DMS153 treated with DMSO at 0.1 percent for 48 hours (cell line): ENCODE data around the gene PRKX.
"Not testable (repeated sequence)": the region's sequence is repeated elsewhere in the genome, so short reads cannot be mapped to it uniquely, and the experiment has no call there.

Source experiments
- DNase-seq: peaks from one replicate; lab custom pipeline; 2025; ENCODE audit not compliant: unreplicated experiment; lab: John Stamatoyannopoulos, UW

The PRKX gene

DNA sequence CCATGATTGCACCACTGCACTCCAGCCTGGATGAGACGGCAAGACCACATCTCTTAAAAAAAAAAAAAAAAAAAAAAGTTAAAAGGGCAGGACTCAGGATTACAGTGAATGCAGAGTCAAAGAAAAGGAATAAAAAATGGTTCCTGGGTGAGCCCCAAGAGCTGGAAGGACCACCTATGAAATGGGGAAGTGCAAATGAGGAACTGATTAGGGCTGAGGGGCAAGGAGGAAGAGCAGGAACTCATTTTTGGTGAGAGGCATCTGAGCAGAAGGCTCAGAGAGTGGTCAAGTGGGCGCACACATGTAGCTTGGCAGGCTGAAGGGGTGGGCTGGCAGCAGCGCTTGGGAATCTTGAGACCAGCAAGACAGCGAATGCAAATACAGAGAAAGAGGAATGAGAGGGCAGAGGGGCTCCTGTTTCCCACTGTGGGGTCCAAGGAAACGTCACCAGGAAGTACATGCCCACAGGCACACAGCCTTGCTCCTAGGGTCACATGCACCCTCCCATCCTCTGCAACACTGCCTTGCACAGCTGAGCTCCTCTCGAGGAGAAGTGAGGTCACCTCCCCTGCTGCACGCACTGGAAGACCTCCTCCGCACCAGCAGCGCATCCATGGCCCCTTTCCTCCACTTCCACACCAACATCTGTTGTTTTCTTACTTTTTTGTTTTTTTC is 49.7 kb downstream of the PRKX start:
- not testable (repeated sequence) for DNase-seq

GRCh38 chrX:3659761-3660160 is 53.7 kb downstream of the PRKX start:
- no peak for DNase-seq

DNA sequence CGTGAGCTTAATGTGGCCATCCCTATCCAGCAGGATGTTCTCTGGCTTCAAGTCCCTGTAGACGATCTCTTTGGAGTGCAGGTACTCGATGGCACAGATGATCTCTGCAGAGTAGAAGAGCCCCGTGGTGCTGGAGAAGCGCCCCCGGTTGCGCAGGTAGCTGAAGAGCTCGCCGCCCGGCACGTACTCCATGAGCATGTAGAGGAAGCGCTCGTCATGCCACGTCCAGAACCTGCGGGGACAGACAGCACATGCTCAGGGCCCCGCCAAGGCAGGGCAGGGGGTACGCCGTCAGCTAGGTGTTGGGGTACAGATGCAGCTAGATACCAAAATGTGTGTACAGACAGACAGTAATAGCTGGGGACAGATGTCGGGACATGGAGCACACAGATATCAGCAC is 58.3 kb downstream of the PRKX start:
- no peak for DNase-seq

DNA sequence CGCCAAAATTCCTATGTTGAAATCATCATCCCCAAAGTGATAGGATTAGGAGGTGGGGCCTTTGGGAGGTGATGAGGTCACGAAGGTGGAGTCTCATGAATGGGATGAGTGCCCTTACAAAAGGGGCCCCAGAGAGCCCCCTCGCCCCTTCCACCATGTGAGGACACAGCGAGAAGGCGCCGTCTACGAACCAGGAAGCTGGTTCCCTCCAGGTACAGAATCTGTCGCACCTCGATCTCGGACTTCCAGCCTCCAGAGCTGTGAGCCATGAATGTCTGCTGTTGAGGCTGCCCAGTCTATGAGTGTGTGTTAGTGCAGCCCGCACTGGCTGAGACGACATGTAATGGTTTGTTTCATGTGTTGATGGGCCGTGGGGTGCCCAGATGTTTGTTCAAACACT is 60.3 kb downstream of the PRKX start:
- no peak for DNase-seq

DNA sequence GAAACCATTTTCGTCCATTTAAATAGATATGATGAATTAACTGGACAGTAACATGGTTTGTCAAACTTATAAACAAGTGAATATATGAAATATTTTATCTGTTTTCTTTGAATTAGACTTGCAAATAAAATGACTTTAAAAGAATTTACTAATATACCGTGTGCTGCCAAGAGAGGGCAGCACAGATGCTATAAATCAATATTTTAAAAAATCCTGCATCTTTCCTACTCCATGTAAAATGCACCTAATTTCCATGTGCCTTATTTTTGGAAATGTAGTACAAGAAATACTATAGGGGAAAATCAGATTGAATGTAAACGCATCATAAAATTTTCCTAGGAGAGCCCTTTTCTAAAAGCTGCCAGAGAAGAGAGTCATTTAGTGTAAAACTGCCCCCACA is 62.2 kb downstream of the PRKX start:
- no peak for DNase-seq

GRCh38 chrX:3648084-3648483 is 65.4 kb downstream of the PRKX start:
- no peak for DNase-seq

DNA sequence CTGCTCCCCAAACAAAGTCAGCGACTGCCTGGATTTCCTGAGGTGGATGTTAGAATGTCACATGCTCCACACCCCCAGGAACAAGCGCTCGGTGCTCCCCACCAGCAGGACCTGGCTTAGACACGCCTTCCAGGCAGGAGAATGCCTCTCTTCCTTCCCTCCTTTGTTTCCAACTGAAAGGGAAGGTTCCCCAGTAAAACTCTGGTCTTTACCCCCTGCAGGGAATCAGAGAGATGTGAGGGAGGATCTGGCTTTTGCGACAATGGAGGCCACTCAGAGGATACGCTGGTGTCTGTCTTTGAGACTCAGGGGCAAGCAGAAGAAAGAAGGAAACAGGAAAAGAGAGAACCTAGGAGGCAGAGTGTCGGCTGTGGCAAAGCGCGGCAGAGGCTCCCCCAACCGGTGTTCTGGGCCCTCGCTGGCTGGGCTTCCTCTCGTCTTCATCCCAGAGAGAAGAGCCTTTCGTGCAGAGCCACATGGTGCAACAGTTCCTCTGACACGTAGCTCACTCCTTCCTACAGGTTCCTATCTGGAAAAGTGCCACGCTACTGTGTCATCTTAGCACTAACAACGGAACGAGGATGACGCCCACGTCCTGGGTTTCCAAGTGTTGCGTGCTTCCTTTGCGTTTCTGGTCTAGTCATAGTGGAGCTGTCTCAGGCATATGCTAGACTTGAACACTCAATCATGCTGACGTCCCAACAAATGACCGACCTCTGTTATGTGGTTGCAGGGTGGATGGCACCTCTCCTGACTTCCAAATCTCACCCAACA is 73.4 kb downstream of the PRKX start:
- not testable (repeated sequence) for DNase-seq

- DNase-seq: no peak
Measured at GRCh38 chrX:3639236-3639635, 74.2 kb downstream of the PRKX start.

DNA sequence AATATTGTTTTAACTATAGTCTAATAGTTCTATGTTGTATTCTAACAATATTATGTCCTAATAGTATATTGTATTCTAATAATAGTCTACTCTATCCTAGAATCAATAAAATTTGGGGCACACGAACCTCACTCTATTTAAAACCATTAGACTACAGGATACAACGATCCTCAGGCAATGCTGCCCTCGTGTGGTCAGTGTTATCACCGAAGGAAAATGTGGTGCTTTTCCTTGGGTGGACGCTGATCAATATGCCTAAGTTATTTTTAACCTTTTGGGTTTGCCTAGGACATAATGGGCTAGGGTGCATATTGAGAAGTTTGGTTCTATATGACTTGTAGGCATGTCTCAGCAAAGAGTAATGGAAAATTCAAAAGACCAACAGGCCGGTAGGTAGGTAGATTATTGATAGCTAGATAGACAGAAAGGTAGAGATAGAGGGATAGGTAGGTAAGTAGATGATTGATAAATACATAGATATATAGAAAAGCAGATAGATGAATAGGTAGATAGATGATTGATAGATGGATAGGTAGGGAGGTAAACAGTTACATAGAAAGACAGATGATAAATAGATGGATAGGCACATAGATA is 75.1 kb downstream of the PRKX start:
- no peak for DNase-seq

DNA sequence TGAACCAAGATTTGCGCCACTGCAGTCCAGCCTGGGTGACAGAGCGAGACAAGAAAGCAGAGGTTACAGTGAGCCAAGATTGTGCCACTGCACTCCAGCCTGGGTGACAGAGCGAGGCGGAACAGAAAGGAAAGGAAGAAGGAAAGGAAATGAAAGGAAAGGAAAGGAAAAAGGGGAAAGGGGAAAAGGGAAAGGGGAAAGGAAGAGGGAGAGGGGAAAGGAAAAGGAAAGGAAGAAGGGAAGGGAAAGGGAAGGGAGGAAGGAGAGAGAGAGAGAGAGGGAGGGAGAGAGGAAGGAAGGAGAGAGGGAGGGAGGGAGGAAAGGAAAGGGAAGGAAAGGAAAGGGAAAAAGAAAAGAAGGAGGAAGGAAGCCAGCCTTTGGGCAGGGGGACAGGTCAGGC is 76.6 kb downstream of the PRKX start:
- no peak for DNase-seq

DNA sequence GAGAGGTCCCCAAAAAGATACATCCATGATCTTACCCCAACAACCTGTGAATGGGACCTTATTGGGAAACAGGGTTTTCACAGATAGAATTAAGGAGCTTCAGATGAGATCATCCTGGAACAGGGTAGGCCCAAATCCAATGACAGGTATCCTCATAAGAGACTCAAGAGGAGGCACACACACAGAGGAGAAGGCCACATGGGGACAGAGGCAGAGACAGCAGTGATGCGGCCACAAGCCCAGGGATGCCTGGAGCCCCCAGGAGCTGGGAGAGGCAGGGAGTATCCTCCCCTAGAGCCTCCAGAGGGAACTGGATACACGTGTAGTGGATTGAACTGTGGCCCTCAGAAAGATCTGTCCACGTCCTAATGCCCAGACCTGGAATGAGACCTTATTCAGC is 82.3 kb downstream of the PRKX start:
- no peak for DNase-seq

DNA sequence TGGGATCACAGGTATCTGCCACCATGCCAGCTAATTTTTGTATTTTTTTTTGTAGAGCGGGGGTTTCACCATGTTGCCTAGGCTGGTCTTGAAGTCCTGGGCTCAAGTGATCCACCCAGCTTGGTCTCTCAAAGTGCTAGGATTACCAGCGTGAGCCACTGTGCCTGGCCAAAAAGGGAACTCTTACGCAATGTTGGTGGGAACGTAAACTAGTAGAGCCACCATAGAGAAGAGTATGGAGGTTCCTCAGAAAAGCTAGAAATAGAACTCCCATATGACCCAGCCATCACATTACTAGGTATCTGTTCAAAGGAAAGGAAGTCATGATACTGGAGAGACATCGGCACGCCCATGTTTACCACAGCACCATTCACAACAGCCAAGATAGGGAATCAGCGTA is 85.9 kb downstream of the PRKX start:
- no peak for DNase-seq

GRCh38 chrX:3621414-3621813 is 92.0 kb downstream of the PRKX start:
- no peak for DNase-seq

- DNase-seq: not testable (repeated sequence)
Measured at GRCh38 chrX:3611744-3612143, 101.7 kb downstream of the PRKX start.

GRCh38 chrX:3609810-3610209 is 103.6 kb downstream of the PRKX start:
- DNase-seq: no peak

- no peak for DNase-seq
Measured at GRCh38 chrX:3603026-3603661, 110.3 kb downstream of the PRKX start.

DNA sequence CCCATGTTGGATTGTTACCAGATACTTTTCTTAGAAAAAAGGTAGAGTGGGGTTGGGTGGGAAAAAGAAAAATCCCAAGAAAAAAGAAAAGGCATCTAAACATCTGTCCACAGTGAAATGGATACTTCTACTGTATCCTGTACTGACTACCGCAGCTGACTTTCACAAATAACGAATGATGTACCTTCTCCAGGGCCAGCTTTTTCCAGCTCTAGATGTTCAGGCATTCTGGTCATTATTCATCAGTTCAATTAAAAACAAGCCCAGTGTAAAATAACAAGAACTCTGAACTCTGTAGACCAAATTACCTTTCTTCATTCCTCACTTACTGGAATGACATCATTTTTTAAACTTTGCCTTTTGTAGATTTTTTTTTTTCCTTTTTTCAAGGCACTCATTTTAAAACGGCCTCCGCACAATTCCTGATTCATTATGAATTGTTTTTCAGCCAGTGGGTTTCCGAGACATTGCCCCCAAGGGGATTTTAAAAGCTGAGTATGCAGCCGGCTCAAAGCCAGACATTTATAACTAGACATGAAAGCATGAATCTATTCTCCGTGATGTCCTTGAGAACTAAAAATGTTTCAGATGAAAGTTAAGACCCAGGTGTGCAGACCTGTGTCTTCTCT is 113.5 kb downstream of the PRKX start:
- no peak for DNase-seq

GRCh38 chrX:3598709-3599108 is 114.7 kb downstream of the PRKX start:
- DNase-seq: no peak

DNA sequence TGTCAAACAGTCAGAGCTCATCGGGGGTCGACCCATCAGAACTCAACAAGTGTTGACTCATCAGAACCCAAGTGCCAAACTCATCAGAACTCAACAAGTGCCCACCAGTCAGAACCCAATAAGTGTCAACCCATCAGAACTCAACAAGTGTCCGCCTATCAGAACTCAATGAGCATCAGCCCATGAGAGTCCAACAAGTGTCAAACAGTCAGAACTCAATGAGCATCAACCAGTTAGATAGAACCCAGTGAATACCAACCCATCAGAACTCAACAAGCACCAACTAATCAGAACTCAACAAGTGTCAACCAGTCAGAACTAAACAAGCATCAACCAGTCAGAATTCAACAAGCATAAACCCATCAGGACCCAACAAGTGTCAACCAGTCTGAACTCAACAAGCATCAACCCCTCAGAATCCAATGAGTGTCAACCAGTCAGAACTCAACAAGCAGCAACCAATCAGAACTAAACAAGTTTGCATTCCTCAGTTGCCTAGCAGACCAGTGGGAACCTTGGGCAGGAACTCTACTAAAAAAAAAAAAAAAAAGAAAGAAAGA is 115.3 kb downstream of the PRKX start:
- no peak for DNase-seq

- DNase-seq: no peak
Measured at GRCh38 chrX:3592184-3592583, 121.3 kb downstream of the PRKX start.

DNA sequence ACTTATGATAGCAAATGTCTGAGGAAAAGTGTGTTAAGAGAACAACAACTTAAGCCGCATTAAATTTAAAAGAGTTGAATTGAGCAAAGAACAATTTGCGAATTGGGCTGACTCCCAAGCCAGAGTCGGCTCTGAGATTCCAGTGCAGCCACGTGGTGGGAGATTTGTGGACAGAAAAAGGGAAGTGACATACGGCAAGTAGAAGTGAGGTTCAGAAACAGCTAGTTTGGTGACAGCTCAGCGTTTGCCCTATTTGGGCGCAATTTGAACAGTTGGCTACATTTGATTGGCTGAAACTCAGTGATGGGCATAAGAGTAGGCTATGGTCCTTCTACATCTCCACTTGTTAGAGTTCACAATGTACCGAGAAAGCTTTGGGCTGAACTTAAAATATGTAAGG is 124.0 kb downstream of the PRKX start:
- DNase-seq: no peak
